H1 (cell line): ENCODE data around the gene FPR2. TPM values are rescaled to one million over a fixed set of nuclear protein-coding genes. Genes with fewer than 3 reads are reported as not detected.

ENCODE experiments used
- CTCF ChIA-PET: fragments of 300-600 bp; sonication (Branson Sonifier 250); formaldehyde crosslinking; loops from one replicate; lab custom pipeline; 2021; ENCODE audit not compliant: partially characterized antibody; lab: Charles Lee
- POLR2A ChIA-PET: fragments of 300-600 bp; sonication (Branson Sonifier 250); formaldehyde crosslinking; loops from one replicate; lab custom pipeline; 2021; ENCODE audit warnings: inconsistent platforms; ENCODE audit not compliant: partially characterized antibody; lab: Charles Lee
- DNase-seq, 2 experiments: peaks; one replicate each; pipeline versions ENCODE4 v3.0.0 to v3.0.0-alpha.2; 2010 to 2022; ENCODE audit warnings: low spot score in 2 of 2, low read depth in 1 of 2, mixed read lengths in 1 of 2
- FAIRE-seq: peaks from 2 replicates; lab custom pipeline; 2011; peaks lifted over from hg19 to GRCh38; lab: Jason Lieb, UNC
- H2AFZ ChIP-seq: 2 replicates; pipeline ENCODE4 v1.8.1; 2012; ENCODE audit warnings: low read length, inconsistent platforms
- H2AK5ac ChIP-seq: 2 replicates; pipeline ENCODE4 v1.6.1; 2013; ENCODE audit warnings: low read depth, low read length
- H2BK120ac ChIP-seq: replicated peaks from 2 replicates; pipeline ENCODE3; 2013; ENCODE audit warnings: low read depth, low read length, inconsistent platforms
- H2BK12ac ChIP-seq: 2 replicates; pipeline ENCODE4 v1.6.1; 2013; ENCODE audit warnings: low read depth, low read length
- H2BK15ac ChIP-seq: 2 replicates; pipeline ENCODE4 v1.6.1; 2013; ENCODE audit warnings: low read length
- H2BK20ac ChIP-seq: 2 replicates; pipeline ENCODE4 v1.6.1; 2013; ENCODE audit warnings: low read length
- H2BK5ac ChIP-seq: 2 replicates; pipeline ENCODE4 v1.6.1; 2013; ENCODE audit warnings: low read depth, low read length
- H3K14ac ChIP-seq: 2 replicates; pipeline ENCODE4 v1.6.1; 2013; ENCODE audit warnings: inconsistent platforms; ENCODE audit not compliant: insufficient read length
- H3K18ac ChIP-seq: 2 replicates; pipeline ENCODE4 v1.6.1; 2013; ENCODE audit warnings: low read length; ENCODE audit errors: extremely low read depth
- H3K23ac ChIP-seq: 2 replicates; pipeline ENCODE4 v1.6.1; 2013; ENCODE audit warnings: inconsistent platforms; ENCODE audit not compliant: insufficient read length
- H3K23me2 ChIP-seq: 2 replicates; pipeline ENCODE4 v1.6.1; 2013; ENCODE audit warnings: low read depth, low read length
- H3K27ac ChIP-seq: 2 replicates; pipeline ENCODE4 v1.6.1; 2011; ENCODE audit warnings: low read depth, low read length, inconsistent platforms
- H3K27me3 ChIP-seq, 4 experiments: replicated peaks in 1 of 4; 1 replicate in 1 of 4; 2 replicates in 3 of 4; pipeline versions ENCODE4 v1.6.1 to v1.8.1; 2011 to 2013; ENCODE audit warnings: low read length in 3 of 4, mild to moderate bottlenecking in 3 of 4, inconsistent platforms in 2 of 4, mixed read lengths in 2 of 4, moderate library complexity in 1 of 4; ENCODE audit not compliant: control insufficient read depth in 3 of 4, insufficient read depth in 3 of 4; ENCODE audit errors: extremely low read depth in 1 of 4
- H3K36me3 ChIP-seq, 4 experiments: 2 replicates each; pipeline versions ENCODE4 v1.6.1 to v1.8.1; 2011 to 2013; ENCODE audit warnings: mild to moderate bottlenecking in 4 of 4, low read length in 3 of 4, moderate library complexity in 2 of 4, control low read depth in 1 of 4, inconsistent platforms in 1 of 4; ENCODE audit not compliant: insufficient read depth in 4 of 4, control insufficient read depth in 2 of 4
- H3K4ac ChIP-seq: replicated peaks from 2 replicates; pipeline ENCODE3; 2013; ENCODE audit warnings: low read length, low read depth, mixed read lengths, inconsistent platforms; ENCODE audit not compliant: insufficient read length
- H3K4me1 ChIP-seq, 4 experiments: replicated peaks in 1 of 4; 1 replicate in 1 of 4; 2 replicates in 3 of 4; pipeline versions ENCODE4 v1.6.1 to v1.8.1; 2011 to 2013; ENCODE audit warnings: low read length in 3 of 4, inconsistent platforms in 2 of 4, mixed read lengths in 1 of 4; ENCODE audit not compliant: insufficient read depth in 4 of 4, control insufficient read depth in 3 of 4
- H3K4me2 ChIP-seq, 2 experiments: 2 replicates each; pipeline versions ENCODE4 v1.6.1 to v1.8.1; 2011 to 2013; ENCODE audit warnings: low read depth in 2 of 2, low read length in 2 of 2, control low read depth in 1 of 2, inconsistent platforms in 1 of 2, mild to moderate bottlenecking in 1 of 2; ENCODE audit not compliant: insufficient read depth in 1 of 2
- H3K4me3 ChIP-seq, 4 experiments: fragments of 200-600, 300-600 bp in 1 of 4; sonication (generic), shearing (Covaris generic), sonication (Bioruptor Twin) in 1 of 4; 2 replicates each; pipeline versions ENCODE4 v1.5.1 to v1.8.1; 2011 to 2016; ENCODE audit warnings: low read length in 4 of 4, low read depth in 3 of 4, control low read depth in 2 of 4, inconsistent platforms in 2 of 4, mild to moderate bottlenecking in 2 of 4, mixed read lengths in 1 of 4, moderate library complexity in 1 of 4; ENCODE audit not compliant: insufficient read depth in 2 of 4; ENCODE audit errors: extremely low read depth in 1 of 4
- H3K56ac ChIP-seq: replicated peaks from 2 replicates; pipeline ENCODE3; 2013; ENCODE audit warnings: low read depth, mild to moderate bottlenecking, mixed read lengths, low read length, inconsistent platforms; ENCODE audit not compliant: insufficient read length
- H3K79me1 ChIP-seq: 2 replicates; pipeline ENCODE4 v1.6.1; 2013; ENCODE audit warnings: low read depth, low read length, control low read depth
- H3K79me2 ChIP-seq, 2 experiments: 2 replicates each; pipeline versions ENCODE4 v1.6.1 to v1.8.1; 2012 to 2013; ENCODE audit warnings: low read length in 2 of 2, mild to moderate bottlenecking in 2 of 2, inconsistent platforms in 1 of 2; ENCODE audit not compliant: insufficient read depth in 2 of 2, control insufficient read depth in 1 of 2
- H3K9ac ChIP-seq, 4 experiments: replicated peaks in 1 of 4; 1 replicate in 1 of 4; 2 replicates in 3 of 4; pipeline versions ENCODE4 v1.6.1 to v1.8.1; 2011 to 2013; ENCODE audit warnings: low read depth in 3 of 4, low read length in 3 of 4, control low read depth in 2 of 4, mild to moderate bottlenecking in 2 of 4, moderate library complexity in 2 of 4, inconsistent platforms in 1 of 4; ENCODE audit errors: extremely low read depth in 1 of 4
- H3K9me3 ChIP-seq, 2 experiments: 2 replicates each; pipeline versions ENCODE4 v1.6.1 to v1.8.1; 2012 to 2013; ENCODE audit warnings: mild to moderate bottlenecking in 2 of 2, moderate library complexity in 2 of 2, control low read depth in 1 of 2, inconsistent platforms in 1 of 2, low read depth in 1 of 2, low read length in 1 of 2, mixed read lengths in 1 of 2; ENCODE audit not compliant: insufficient read depth in 2 of 2
- H4K20me1 ChIP-seq, 2 experiments: replicated peaks in 1 of 2; 2 replicates each; pipeline versions ENCODE3 to v1.8.1; 2011 to 2013; ENCODE audit warnings: inconsistent platforms in 2 of 2, low read length in 2 of 2, mild to moderate bottlenecking in 1 of 2; ENCODE audit not compliant: insufficient read depth in 2 of 2, control insufficient read depth in 1 of 2
- H4K5ac ChIP-seq: 2 replicates; pipeline ENCODE4 v1.6.1; 2013; ENCODE audit warnings: low read length, low read depth, mixed read lengths, inconsistent platforms; ENCODE audit not compliant: insufficient read length
- H4K8ac ChIP-seq: 2 replicates; pipeline ENCODE4 v1.8.0; 2013; ENCODE audit warnings: mild to moderate bottlenecking, moderate library complexity, low read length, inconsistent platforms; ENCODE audit not compliant: insufficient read depth; ENCODE audit errors: extremely low read depth
- H4K91ac ChIP-seq: replicated peaks from 2 replicates; pipeline ENCODE3; 2013; ENCODE audit warnings: low read length, mixed read lengths, inconsistent platforms; ENCODE audit not compliant: insufficient read length
- ASH2L ChIP-seq: fragments of 200-600, 300-600 bp; sonication (generic); IDR thresholded peaks from one replicate; pipeline ENCODE4 v1.7.1; 2017; ENCODE audit warnings: low read length
- BACH1 ChIP-seq: IDR thresholded peaks from 2 replicates; pipeline ENCODE4 v1.6.1; 2012; ENCODE audit warnings: low read length, improper control_type of control experiment
- CBX8 ChIP-seq: fragments of 300-800, 300-1000 bp; sonication (generic); IDR thresholded peaks from 2 replicates; pipeline ENCODE4 v1.7.1; 2016; ENCODE audit warnings: low read depth, low read length, borderline replicate concordance
- CHD1 ChIP-seq: IDR thresholded peaks from 2 replicates; pipeline ENCODE4 v1.6.1; 2012; ENCODE audit warnings: low read depth, low read length, improper control_type of control experiment
- EGR1 ChIP-seq: IDR thresholded peaks from 2 replicates; pipeline ENCODE4 v1.6.1; 2011; ENCODE audit warnings: low read depth, low read length, borderline replicate concordance
- GTF2F1 ChIP-seq: IDR thresholded peaks from 2 replicates; pipeline ENCODE4 v1.6.1; 2012; ENCODE audit warnings: low read depth, low read length, improper control_type of control experiment, borderline replicate concordance
- NANOG ChIP-seq: IDR thresholded peaks from 2 replicates; pipeline ENCODE4 v1.6.1; 2011; ENCODE audit warnings: low read length, low read depth, mild to moderate bottlenecking, inconsistent platforms; ENCODE audit not compliant: insufficient read depth, poor library complexity, severe bottlenecking
- RXRA ChIP-seq: IDR thresholded peaks from 2 replicates; pipeline ENCODE4 v1.6.1; 2011; ENCODE audit warnings: low read depth, mild to moderate bottlenecking, low read length, moderate library complexity; ENCODE audit not compliant: insufficient read depth
- SAP30 ChIP-seq: fragments of 300-600 bp; sonication (generic); IDR thresholded peaks from 2 replicates; pipeline ENCODE4 v1.7.1; 2012; ENCODE audit warnings: low read length, moderate library complexity, mild to moderate bottlenecking, inconsistent platforms; ENCODE audit not compliant: insufficient read depth, insufficient replicate concordance
- SIRT6 ChIP-seq: IDR thresholded peaks from one replicate; pipeline ENCODE4 v1.7.1; 2012; ENCODE audit warnings: low read length, inconsistent platforms
- TBP ChIP-seq: IDR thresholded peaks from 2 replicates; pipeline ENCODE4 v1.6.1; 2011; ENCODE audit warnings: low read depth, low read length, improper control_type of control experiment
- ZNF274 ChIP-seq: IDR thresholded peaks from 2 replicates; pipeline ENCODE4 v1.7.0; 2012; ENCODE audit warnings: low read length, borderline replicate concordance; ENCODE audit errors: extremely low read depth
- WGBS, 2 experiments: shearing (Covaris generic) in 1 of 2; methylation state at CpG; one replicate each; pipeline versions ENCODE4 v1.1.6 to v1.1.7; 2013 to 2015; ENCODE audit warnings: low lambda C conversion rate in 2 of 2, mixed read lengths in 2 of 2, inconsistent platforms in 1 of 2, low coverage in 1 of 2, missing lambda C conversion rate in 1 of 2; ENCODE audit not compliant: insufficient replicate concordance in 2 of 2, insufficient coverage in 1 of 2, insufficient read length in 1 of 2; ENCODE audit errors: extremely low coverage in 1 of 2, missing lambda C conversion rate in 1 of 2; 5-methylcytosine and 5-hydroxymethylcytosine counted together
- polyA plus RNA-seq, 7 experiments: library from polyadenylated mRNA; depleted of rRNA in 3 of 7; stranded (reverse) in 5 of 7; unstranded in 2 of 7; fragments of >200 nt in 5 of 7; fragments of 200-250 nt in 2 of 7; gene quantifications; 1 replicate in 5 of 7; 2 replicates in 1 of 7; 4 replicates in 1 of 7; pipeline versions ENCODE4 v1.2.1 to v1.2.3, GENCODE V29; 2011 to 2013; ENCODE audit warnings: missing spikeins in 2 of 7, mixed read lengths in 2 of 7
- total RNA-seq: library from RNA; stranded (reverse); fragmentation: NEBNext Ultra II Directional; extraction: Animal tissue kit (Norgen Biotek cat#: 25700); gene quantifications from 2 replicates; pipeline ENCODE4 v1.2.1, GENCODE V29; 2021
- TF ChIP-seq, protein P1 (sequence below): IDR thresholded peaks from 2 replicates; pipeline ENCODE4 v1.6.1; 2012; ENCODE audit warnings: inconsistent platforms

Gene FPR2
- total and polyA plus RNA-seq, 2 of the 8 experiments (the other 6 are each of a cell fraction or from before 2014, with no cell fraction given) = 0.17 TPM; not detected in 1

GRCh38 chr19:51729781-51730180 is 31.2 kb upstream of the FPR2 start:
- no peak overlapping the region for H3K4ac ChIP-seq
- no peak overlapping the region for H4K91ac ChIP-seq
- H3K56ac ChIP-seq = no peak overlapping the region
- H4K20me1 ChIP-seq = no peaks in the 10 kb centered on the region
- H3K27me3 ChIP-seq = peaks cover 0 to 2% (median 0%) of the 10 kb centered on the region in 4 experiments; a peak in 2 of 7 replicates
- FAIRE-seq (no peak), DNase-seq (no peak)
- no peak overlapping the region for H3K14ac ChIP-seq
- H3K9me3 ChIP-seq = peaks cover 0 to 15% of the 10 kb centered on the region in 2 experiments; a peak in 2 of 4 replicates
- H2BK5ac ChIP-seq = no peak overlapping the region
- no peak overlapping the region for H2BK20ac ChIP-seq
- H4K5ac ChIP-seq = no peak overlapping the region
- H3K4me1 ChIP-seq = peaks cover 0 to 7% (median 2%) of the 10 kb centered on the region in 4 experiments; a peak in 3 of 7 replicates
- WGBS, 2 experiments = 100% methylated on average over 1 of the region's 2 CpGs; no CpG with 5 or more reads in 1 of the 2 experiments
- no peak overlapping the region for H3K9ac ChIP-seq
- H2AK5ac ChIP-seq = no peak overlapping the region
- H2BK120ac ChIP-seq = no peak overlapping the region
- no peak overlapping the region for H3K4me3 ChIP-seq
- H2AFZ ChIP-seq = no peak overlapping the region
- no peaks in the 10 kb centered on the region for H3K79me2 ChIP-seq
- H3K18ac ChIP-seq = no peak overlapping the region
- no peak overlapping the region for H2BK12ac ChIP-seq
- H3K27ac ChIP-seq = no peak overlapping the region
- no peaks in the 10 kb centered on the region for H3K36me3 ChIP-seq
- no peak overlapping the region for H3K23ac ChIP-seq
- no peaks in the 10 kb centered on the region for H3K79me1 ChIP-seq
- H2BK15ac ChIP-seq = no peak overlapping the region
- no peaks in the 10 kb centered on the region for H3K23me2 ChIP-seq
- no peak overlapping the region for H3K4me2 ChIP-seq
- ChIA-PET POLR2A (interaction anchor here (1.5 kb wide), 1 partner anchor 22 kb away, joined by 3 read pairs; no protein-coding TSS in a partner anchor), CTCF (interaction anchor here (0.6 to 0.8 kb wide), 2 partner anchors 19 to 175 kb away, joined by 3 read pairs; no protein-coding TSS in a partner anchor)
- H4K8ac ChIP-seq = no peak overlapping the region
- no peak for TF ChIP-seq CBX8
- TF ChIP-seq TBP = no peak
- TF ChIP-seq, protein P1, sequence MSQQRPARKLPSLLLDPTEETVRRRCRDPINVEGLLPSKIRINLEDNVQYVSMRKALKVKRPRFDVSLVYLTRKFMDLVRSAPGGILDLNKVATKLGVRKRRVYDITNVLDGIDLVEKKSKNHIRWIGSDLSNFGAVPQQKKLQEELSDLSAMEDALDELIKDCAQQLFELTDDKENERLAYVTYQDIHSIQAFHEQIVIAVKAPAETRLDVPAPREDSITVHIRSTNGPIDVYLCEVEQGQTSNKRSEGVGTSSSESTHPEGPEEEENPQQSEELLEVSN = no peak
- TF ChIP-seq RXRA = no peak
- no peak for TF ChIP-seq ASH2L
- TF ChIP-seq ZNF274 = no peak
- TF ChIP-seq GTF2F1 = no peak
- TF ChIP-seq NANOG = no peak
- no peak for TF ChIP-seq CHD1
- no peak for TF ChIP-seq SAP30
- TF ChIP-seq SIRT6 = no peak
- TF ChIP-seq BACH1 = no peak
- no peak for TF ChIP-seq EGR1
